HUES48 (cell line): Measurements from ENCODE around the gene GLOD5.

Experiments
- H3K27ac ChIP-seq: one replicate; pipeline ENCODE4 v1.7.0; 2013; ENCODE audit warnings: low read depth, low read length, inconsistent platforms
- H3K27me3 ChIP-seq: 2 replicates; pipeline ENCODE4 v1.6.1; 2013; ENCODE audit warnings: mild to moderate bottlenecking, low read length; ENCODE audit not compliant: control insufficient read depth, insufficient read depth
- H3K36me3 ChIP-seq: 2 replicates; pipeline ENCODE4 v1.6.1; 2013; ENCODE audit warnings: low read length; ENCODE audit not compliant: control insufficient read depth, insufficient read depth
- H3K4me1 ChIP-seq: 2 replicates; pipeline ENCODE4 v1.6.1; 2013; ENCODE audit warnings: mild to moderate bottlenecking, low read length; ENCODE audit not compliant: control insufficient read depth, insufficient read depth
- H3K4me3 ChIP-seq: 2 replicates; pipeline ENCODE4 v1.5.1; 2013; ENCODE audit warnings: mild to moderate bottlenecking, low read depth, low read length
- H3K9ac ChIP-seq: 2 replicates; pipeline ENCODE4 v1.6.1; 2013; ENCODE audit warnings: mild to moderate bottlenecking, low read depth, low read length, moderate library complexity
- H3K9me3 ChIP-seq: 2 replicates; pipeline ENCODE4 v1.6.1; 2013; ENCODE audit warnings: low read length; ENCODE audit not compliant: control insufficient read depth, insufficient read depth

GLOD5 gene

GRCh38 chrX:48761674-48762471, at the start of gene GLOD5:
GLOD5 (plus strand) TSS chrX:48761747; CDS start chrX:48761791, 44 bp downstream.
- H3K4me1 ChIP-seq = no peaks in the 10 kb centered on the region
- H3K4me3 ChIP-seq = no peak within 1 kb of the TSS
- no peaks in the 10 kb centered on the region for H3K27me3 ChIP-seq

GRCh38 chrX:48711929-48712505, 49.5 kb upstream of the GLOD5 start:
- H3K27ac ChIP-seq = no peak overlapping the region
- no peak overlapping the region for H3K9ac ChIP-seq

More at GRCh38 chrX:48761674-48762471, at the start of gene GLOD5:
- Histone ChIP-seq H3K9ac (no peak within 1 kb of the TSS), H3K9me3 (peaks cover 34% of the 10 kb centered on the region), H3K27ac (no peak within 1 kb of the TSS), H3K36me3 (no peaks in the 10 kb centered on the region)

GRCh38 chrX:48713847-48714246, 47.7 kb upstream of the GLOD5 start:
- Histone ChIP-seq H3K4me3 (no peak overlapping the region), H3K36me3 (no peaks in the 10 kb centered on the region), H3K4me1 (no peaks in the 10 kb centered on the region), H3K9me3 (peaks cover 68% of the 10 kb centered on the region), H3K9ac (no peak overlapping the region), H3K27ac (no peak overlapping the region), H3K27me3 (peaks cover 6% of the 10 kb centered on the region; the same call in 1 of the 2 replicates)

More at GRCh38 chrX:48711929-48712505, 49.5 kb upstream of the GLOD5 start:
- Histone ChIP-seq H3K4me1 (no peaks in the 10 kb centered on the region), H3K36me3 (peaks cover 8% of the 10 kb centered on the region; the same call in 1 of the 2 replicates), H3K4me3 (no peak overlapping the region), H3K27me3 (peaks cover 6% of the 10 kb centered on the region; the same call in 1 of the 2 replicates), H3K9me3 (peaks cover 76% of the 10 kb centered on the region)

- Histone ChIP-seq H3K27ac (no peak overlapping the region), H3K9me3 (peaks cover 67% of the 10 kb centered on the region), H3K4me3 (no peak overlapping the region), H3K9ac (no peak overlapping the region), H3K36me3 (no peaks in the 10 kb centered on the region), H3K4me1 (no peaks in the 10 kb centered on the region), H3K27me3 (peaks cover 6% of the 10 kb centered on the region; the same call in 1 of the 2 replicates)
Observed at GRCh38 chrX:48714573-48714972, 47.0 kb upstream of the GLOD5 start.

- H3K36me3 ChIP-seq = no peaks in the 10 kb centered on the region
- H3K4me3 ChIP-seq = no peak overlapping the region
- no peak overlapping the region for H3K27ac ChIP-seq
- H3K9ac ChIP-seq = no peak overlapping the region
- H3K4me1 ChIP-seq = no peaks in the 10 kb centered on the region
- H3K9me3 ChIP-seq = peaks cover 64% of the 10 kb centered on the region
- peaks cover 6% of the 10 kb centered on the region; the same call in 1 of the 2 replicates for H3K27me3 ChIP-seq
Observed at GRCh38 chrX:48715072-48715471, 46.5 kb upstream of the GLOD5 start.

- no peak overlapping the region for H3K9ac ChIP-seq
- peaks cover 6% of the 10 kb centered on the region; the same call in 1 of the 2 replicates for H3K27me3 ChIP-seq
- H3K27ac ChIP-seq = no peak overlapping the region
- H3K4me3 ChIP-seq = no peak overlapping the region
- H3K4me1 ChIP-seq = no peaks in the 10 kb centered on the region
- no peaks in the 10 kb centered on the region for H3K36me3 ChIP-seq
- H3K9me3 ChIP-seq = peaks cover 62% of the 10 kb centered on the region
Observed at GRCh38 chrX:48715876-48716502, 45.6 kb upstream of the GLOD5 start.

GRCh38 chrX:48719958-48720357, 41.6 kb upstream of the GLOD5 start:
- Histone ChIP-seq H3K4me1 (no peaks in the 10 kb centered on the region), H3K9me3 (peaks cover 56% of the 10 kb centered on the region), H3K9ac (no peak overlapping the region), H3K36me3 (no peaks in the 10 kb centered on the region), H3K27me3 (no peaks in the 10 kb centered on the region), H3K27ac (no peak overlapping the region), H3K4me3 (no peak overlapping the region)

GRCh38 chrX:48720577-48721250, 40.8 kb upstream of the GLOD5 start:
- Histone ChIP-seq H3K4me3 (no peak overlapping the region), H3K9me3 (peaks cover 58% of the 10 kb centered on the region), H3K4me1 (no peaks in the 10 kb centered on the region)

GRCh38 chrX:48721916-48722315, 39.6 kb upstream of the GLOD5 start:
- Histone ChIP-seq H3K27ac (no peak overlapping the region), H3K27me3 (no peaks in the 10 kb centered on the region), H3K4me3 (no peak overlapping the region), H3K9me3 (peaks cover 56% of the 10 kb centered on the region), H3K9ac (no peak overlapping the region), H3K36me3 (no peaks in the 10 kb centered on the region), H3K4me1 (no peaks in the 10 kb centered on the region)

More at GRCh38 chrX:48720577-48721250, 40.8 kb upstream of the GLOD5 start:
- Histone ChIP-seq H3K27ac (no peak overlapping the region), H3K27me3 (no peaks in the 10 kb centered on the region), H3K36me3 (no peaks in the 10 kb centered on the region), H3K9ac (no peak overlapping the region)

GRCh38 chrX:48726596-48726995, 35.0 kb upstream of the GLOD5 start:
- Histone ChIP-seq H3K4me3 (no peak overlapping the region), H3K27ac (no peak overlapping the region), H3K9ac (no peak overlapping the region), H3K36me3 (no peaks in the 10 kb centered on the region), H3K4me1 (no peaks in the 10 kb centered on the region), H3K27me3 (no peaks in the 10 kb centered on the region), H3K9me3 (peaks cover 53% of the 10 kb centered on the region)
